Spleen (tissue), 7 donors: ENCODE results near the gene ARHGDIB.

Experiments used
- CTCF ChIP-seq, 11 experiments: fragments of 200-600 bp in 7 of 11; fragments of 450-650 bp in 4 of 11; sonication (generic) in 4 of 11; IDR thresholded peaks in 8 of 11; conservative IDR thresholded peaks in 3 of 11; 1 replicate in 7 of 11; 2 replicates in 4 of 11; pipeline versions ENCODE4 v1.4.0 to v1.8.0; 2016 to 2021; ENCODE audit warnings: antibody characterized with exemption in 11 of 11, inconsistent platforms in 4 of 11, mild to moderate bottlenecking in 1 of 11
- POLR2A ChIP-seq, 3 donors: fragments of 450-650 bp; IDR thresholded peaks; one replicate each; pipeline ENCODE4 v1.5.1; 2017; ENCODE audit warnings: antibody characterized with exemption in 3 of 3, mild to moderate bottlenecking in 1 of 3
- donor health status: DM: no; HTN: no; CAD: no; lungs with moderate emphysema.
- donor health status: DM: no; HTN: no; CAD: no.
- donor health status: DM: no; HTN: no; CAD: no.

DNA sequence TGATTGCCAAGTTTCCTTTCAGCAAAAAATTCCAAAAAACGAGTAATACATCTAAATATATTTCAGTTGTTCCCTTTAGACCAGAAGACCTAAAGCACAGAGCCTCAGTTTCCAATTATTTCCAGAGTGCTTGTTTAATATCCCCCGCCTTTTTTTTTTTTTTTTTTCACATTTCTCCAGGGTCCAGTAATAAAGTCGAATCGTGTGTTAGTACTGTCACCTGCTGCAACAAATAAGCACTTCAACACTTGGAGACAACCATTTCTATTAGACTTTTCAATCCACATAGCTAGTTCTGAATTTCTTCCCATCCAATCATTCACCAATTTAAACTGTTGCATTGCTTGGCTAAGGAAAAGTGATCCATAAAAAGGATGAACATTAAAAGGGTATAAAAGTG is 25.0 kb upstream of the ARHGDIB start:
- TF ChIP-seq POLR2A (IDR thresholded peaks at IDR 0.05) (no peak), CTCF (IDR thresholded peaks at IDR 0.05 in 8 of 11, conservative IDR thresholded peaks at IDR 0.05 in 3 of 11) (no peak)
